Measurements from ENCODE around the gene CDK19.

GRCh38 chr6:110757926-110758325, 57.3 kb downstream of the CDK19 start:
- TF ChIP-seq CTCF (IDR thresholded peaks at IDR 0.05), result no peak
- no peak for TF ChIP-seq POLR2AphosphoS5 (IDR thresholded peaks at IDR 0.05)
- TF ChIP-seq POLR2A (IDR thresholded peaks at IDR 0.05), result no peak
